HFF-Myc (cell line): ENCODE data around the gene SRCIN1.

Experiments
- DNase-seq: peaks from one replicate; pipeline ENCODE4 v3.0.0-alpha.2; 2011; ENCODE audit warnings: low read depth; ENCODE audit errors: extremely low read depth
- H3K4me3 ChIP-seq: replicated peaks from 2 replicates; pipeline ENCODE4 v1.5.1; 2011; ENCODE audit warnings: low read depth, mild to moderate bottlenecking, control low read depth, low read length
- TF ChIP-seq, protein P1 (sequence below): IDR thresholded peaks from 2 replicates; pipeline ENCODE4 v1.5.1; 2012; ENCODE audit warnings: mild to moderate bottlenecking, low read depth, low read length, control low read depth; ENCODE audit errors: missing control alignments

SRCIN1 gene

GRCh38 chr17:38567350-38567749 lies 38.4 kb downstream of the SRCIN1 start:
- no peak overlapping the region for H3K4me3 ChIP-seq
- TF ChIP-seq, protein P1, sequence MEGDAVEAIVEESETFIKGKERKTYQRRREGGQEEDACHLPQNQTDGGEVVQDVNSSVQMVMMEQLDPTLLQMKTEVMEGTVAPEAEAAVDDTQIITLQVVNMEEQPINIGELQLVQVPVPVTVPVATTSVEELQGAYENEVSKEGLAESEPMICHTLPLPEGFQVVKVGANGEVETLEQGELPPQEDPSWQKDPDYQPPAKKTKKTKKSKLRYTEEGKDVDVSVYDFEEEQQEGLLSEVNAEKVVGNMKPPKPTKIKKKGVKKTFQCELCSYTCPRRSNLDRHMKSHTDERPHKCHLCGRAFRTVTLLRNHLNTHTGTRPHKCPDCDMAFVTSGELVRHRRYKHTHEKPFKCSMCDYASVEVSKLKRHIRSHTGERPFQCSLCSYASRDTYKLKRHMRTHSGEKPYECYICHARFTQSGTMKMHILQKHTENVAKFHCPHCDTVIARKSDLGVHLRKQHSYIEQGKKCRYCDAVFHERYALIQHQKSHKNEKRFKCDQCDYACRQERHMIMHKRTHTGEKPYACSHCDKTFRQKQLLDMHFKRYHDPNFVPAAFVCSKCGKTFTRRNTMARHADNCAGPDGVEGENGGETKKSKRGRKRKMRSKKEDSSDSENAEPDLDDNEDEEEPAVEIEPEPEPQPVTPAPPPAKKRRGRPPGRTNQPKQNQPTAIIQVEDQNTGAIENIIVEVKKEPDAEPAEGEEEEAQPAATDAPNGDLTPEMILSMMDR = no peak
- no peak for DNase-seq

GRCh38 chr17:38566666-38567031 lies 39.1 kb downstream of the SRCIN1 start:
- H3K4me3 ChIP-seq = no peak overlapping the region
- TF ChIP-seq, protein P1 = no peak
- DNase-seq = no peak

GRCh38 chr17:38565853-38566665 lies 39.7 kb downstream of the SRCIN1 start:
- TF ChIP-seq, protein P1 = no peak
- no peak for DNase-seq
- no peak overlapping the region for H3K4me3 ChIP-seq

DNA sequence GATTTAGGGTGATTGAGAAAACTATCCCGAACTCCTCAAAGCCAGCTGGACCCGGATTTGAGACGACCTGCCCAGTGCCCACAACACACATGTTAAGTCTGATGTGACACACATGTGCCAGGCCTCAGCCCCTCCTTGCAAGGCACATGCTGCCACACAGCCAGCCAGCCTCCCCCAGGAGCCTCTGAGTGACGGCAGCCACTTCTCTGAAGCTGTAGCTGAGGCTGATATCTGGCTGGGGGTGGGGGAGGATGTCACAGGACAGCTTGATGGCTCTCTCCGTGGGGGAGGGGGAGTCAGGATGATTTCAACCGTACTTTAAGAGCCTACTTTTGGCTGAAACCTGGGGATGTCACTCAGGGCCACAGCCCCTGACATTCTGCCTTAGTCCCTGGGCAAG lies 40.9 kb downstream of the SRCIN1 start:
- DNase-seq = no peak
- no peak overlapping the region for H3K4me3 ChIP-seq
- TF ChIP-seq, protein P1 = no peak

DNA sequence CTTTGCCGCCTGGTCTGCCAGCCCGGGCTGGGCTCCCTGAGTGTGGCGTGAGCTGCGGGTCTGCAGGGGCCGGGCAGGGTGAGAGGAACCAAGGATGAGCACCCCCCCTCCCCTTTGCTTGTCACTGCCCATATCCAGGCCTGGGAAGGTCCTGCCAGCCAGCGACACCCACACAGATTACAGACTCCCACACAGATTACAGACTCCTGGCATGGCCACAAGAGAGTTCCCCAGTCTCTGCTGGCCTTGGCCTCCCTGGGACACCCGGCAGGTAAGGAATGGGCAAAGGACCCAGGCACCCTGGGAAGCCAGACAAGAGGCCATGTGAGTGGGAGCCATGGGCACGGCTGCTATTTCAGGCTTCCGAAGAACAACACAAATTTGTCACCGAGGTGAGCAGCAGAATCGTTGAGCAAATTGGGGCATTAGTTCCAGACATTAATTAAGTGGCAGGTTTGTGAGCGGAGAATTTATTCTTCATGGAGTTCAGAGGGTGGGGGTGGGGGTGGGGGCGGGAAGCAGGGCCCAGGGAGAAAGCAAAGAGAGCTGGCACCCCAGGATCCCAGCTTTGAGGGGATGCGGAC lies 41.4 kb downstream of the SRCIN1 start:
- no peak for DNase-seq
- TF ChIP-seq, protein P1 = no peak
- H3K4me3 ChIP-seq = no peak overlapping the region

DNA sequence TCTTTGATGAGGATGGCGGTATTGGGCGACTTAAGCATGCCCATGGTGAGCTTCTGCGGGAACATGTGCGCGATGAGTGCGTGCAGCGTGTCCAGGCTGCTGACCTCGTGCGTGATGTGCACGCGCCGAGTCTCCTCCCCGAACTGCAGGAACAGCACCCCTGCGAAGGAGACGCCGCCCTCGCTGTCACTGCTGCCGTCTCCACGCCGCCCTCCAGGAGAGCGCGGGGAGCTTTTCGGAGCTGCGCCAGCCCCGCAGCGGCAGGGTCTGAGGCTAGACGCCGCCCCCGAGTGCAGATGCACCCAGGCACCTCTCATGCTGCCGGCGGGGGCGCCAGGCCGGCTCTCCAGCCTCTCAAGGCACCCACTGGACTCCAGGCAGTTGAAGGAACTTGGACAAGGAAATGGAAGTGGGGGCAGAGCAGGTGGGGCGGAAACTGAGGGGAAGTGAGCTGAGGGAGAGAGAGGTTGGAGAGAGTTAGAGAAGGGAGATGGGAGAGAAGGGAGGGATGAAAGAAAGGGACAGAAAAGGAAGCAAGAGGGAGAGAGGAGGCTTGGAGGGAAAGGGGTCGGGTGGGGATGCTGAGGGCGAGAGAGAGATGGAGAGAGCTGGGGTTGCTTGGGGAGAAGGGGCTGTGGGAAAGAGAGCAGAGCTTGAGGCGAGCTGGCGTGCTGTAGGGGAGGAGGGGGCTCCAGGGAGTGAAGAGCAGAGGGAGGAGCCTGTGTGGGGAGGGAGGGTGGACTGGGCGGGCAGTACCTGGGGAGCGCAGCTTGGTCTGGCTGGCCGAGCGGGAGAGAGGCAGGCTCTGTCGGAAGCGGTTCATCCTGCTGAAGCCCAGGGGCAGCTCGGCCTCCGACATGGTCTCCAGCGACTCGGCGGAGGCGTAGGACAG lies 42.1 kb downstream of the SRCIN1 start:
- no peak for DNase-seq
- no peak overlapping the region for H3K4me3 ChIP-seq
- TF ChIP-seq, protein P1 = no peak
